K562 (cell line): Measurements from ENCODE around the gene SIRT4. TPM values are rescaled to one million over a fixed set of nuclear protein-coding genes. Genes with fewer than 3 reads are reported as not detected.

ENCODE experiments used
- CHD7 ChIP-seq: fragments of 200-600 bp; sonication (generic); IDR thresholded peaks from one replicate; pipeline ENCODE4 v1.6.1; 2012; ENCODE audit warnings: mild to moderate bottlenecking, low read depth, low read length, inconsistent platforms
- CTCF ChIP-seq, 3 experiments: IDR thresholded peaks in 2 of 3; conservative IDR thresholded peaks in 1 of 3; 2 replicates each; pipeline ENCODE4 v1.5.1; 2011 to 2012; ENCODE audit warnings: low read length in 3 of 3, mild to moderate bottlenecking in 3 of 3, control low read depth in 2 of 3, improper control_type of control experiment in 1 of 3, inconsistent platforms in 1 of 3, low read depth in 1 of 3, mixed read lengths in 1 of 3, moderate library complexity in 1 of 3; ENCODE audit not compliant: insufficient read depth in 2 of 3
- EZH2 ChIP-seq: IDR thresholded peaks from 2 replicates; pipeline ENCODE4 v1.6.1; 2012; ENCODE audit warnings: low read depth, mild to moderate bottlenecking, inconsistent platforms, low read length, borderline replicate concordance
- HNRNPL ChIP-seq: fragments of 200-400 bp; formaldehyde crosslinking; IDR thresholded peaks from 2 replicates; pipeline ENCODE4 v1.6.1; 2017; ENCODE audit warnings: low read depth, mild to moderate bottlenecking, low read length
- MECOM ChIP-seq: fragments of 250-450 bp; sonication (Bioruptor Pico); IDR thresholded peaks from 2 replicates; pipeline ENCODE4 v1.8.0; 2022; ENCODE audit warnings: inconsistent platforms
- SIRT6 ChIP-seq: IDR thresholded peaks from one replicate; pipeline ENCODE4 v1.6.1; 2012; ENCODE audit warnings: low read depth, mild to moderate bottlenecking, control low read depth, inconsistent platforms, low read length, moderate library complexity
- THAP12 ChIP-seq: fragments of 250-450 bp; sonication (Bioruptor Pico); IDR thresholded peaks from 2 replicates; pipeline ENCODE4 v1.9.0; 2021; ENCODE audit warnings: mild to moderate bottlenecking, inconsistent platforms
- ZNF140 ChIP-seq: fragments of 250-450 bp; sonication (Bioruptor Pico); IDR thresholded peaks from 2 replicates; pipeline ENCODE4 v1.8.0; 2021; ENCODE audit warnings: moderate library complexity, mild to moderate bottlenecking, inconsistent platforms
- ZNF3 ChIP-seq: fragments of 250-450 bp; sonication (Bioruptor Pico); IDR thresholded peaks from 2 replicates; pipeline ENCODE4 v1.5.0; 2021; ENCODE audit warnings: mild to moderate bottlenecking, moderate library complexity
- ZNF444 ChIP-seq: fragments of 250-450 bp; sonication (Bioruptor Pico); IDR thresholded peaks from 2 replicates; pipeline ENCODE4 v1.4.0; 2020; ENCODE audit warnings: mild to moderate bottlenecking, moderate library complexity
- polyA plus RNA-seq, 8 experiments: library from polyadenylated mRNA; depleted of rRNA in 4 of 8; stranded (reverse) in 5 of 8; unstranded in 3 of 8; fragments of >200 nt; fragmentation: Nextera tagmentation in 2 of 8; fragmentation: Illumina TruSeq in 1 of 8; extraction: Ambion mirVana in 2 of 8; extraction: Trizol in 1 of 8; gene quantifications; 2 replicates each; pipeline versions ENCODE4 v1.2.1 to v1.2.3, GENCODE V29; 2011 to 2014; ENCODE audit warnings: inconsistent platforms in 1 of 8, missing spikeins in 1 of 8
- total RNA-seq, 7 experiments: library from RNA; depleted of rRNA in 6 of 7; stranded (reverse); fragments of >200 nt in 6 of 7; fragmentation: Illumina TruSeq in 2 of 7; extraction: Trizol in 2 of 7; gene quantifications; 2 replicates each; pipeline versions ENCODE4 v1.2.1 to v1.2.3, GENCODE V29; 2011 to 2021; ENCODE audit warnings: low replicate concordance in 1 of 7

SIRT4 gene
- total and polyA plus RNA-seq, 9 of the 15 experiments (the other 6 are each of a cell fraction or from before 2014, with no cell fraction given) = 0.86 to 5.2 (median 2.4) TPM

- TF ChIP-seq CHD7 (no peak), ZNF444 (no peak), EZH2 (no peak), HNRNPL (no peak), ZNF3 (CRISPR knock-in tag) (no peak), CTCF (IDR thresholded peaks at IDR 0.05 in 2 of 3, conservative IDR thresholded peaks at IDR 0.05 in 1 of 3; ENCODE audit: insufficient read depth in 2 of 3, low read depth in 1 of 3, low read length in 3 of 3) (peak; percentile 68 to 93 (median 86)), SIRT6 (no peak), MECOM (CRISPR knock-in tag) (no peak), THAP12 (CRISPR knock-in tag) (no peak), ZNF140 (CRISPR knock-in tag) (no peak)
Observed at GRCh38 chr12:120301962-120302815, at the start of gene SIRT4 (continued).
